DND-41 (cell line): ENCODE results near the gene VSX1.

Experiments used
- ATAC-seq: fragments of 200-7000 bp; cut with Tn5 transposase; 3 replicates; pipeline ENCODE4 v1.9.1; 2021; ENCODE audit warnings: low read depth; ENCODE audit not compliant: insufficient read depth
- DNase-seq: peaks from one replicate; pipeline ENCODE4 v3.0.0-alpha.2; 2020
- H2AFZ ChIP-seq: 2 replicates; pipeline ENCODE4 v1.6.0; 2012; ENCODE audit warnings: low read depth, low read length
- H3K27ac ChIP-seq: 2 replicates; pipeline ENCODE4 v1.5.1; 2012; ENCODE audit warnings: low read length, inconsistent platforms
- H3K27me3 ChIP-seq: fragments of 200-600 bp; sonication (generic); 2 replicates; pipeline ENCODE4 v1.6.0; 2012; ENCODE audit warnings: low read length, mild to moderate bottlenecking, inconsistent platforms; ENCODE audit not compliant: insufficient read depth, poor library complexity
- H3K36me3 ChIP-seq: 2 replicates; pipeline ENCODE4 v1.5.1; 2012; ENCODE audit warnings: low read length, inconsistent platforms; ENCODE audit not compliant: insufficient read depth
- H3K4me1 ChIP-seq: 2 replicates; pipeline ENCODE4 v1.5.1; 2012; ENCODE audit warnings: mild to moderate bottlenecking, low read length; ENCODE audit not compliant: insufficient read depth
- H3K4me2 ChIP-seq: 2 replicates; pipeline ENCODE4 v1.6.0; 2012; ENCODE audit warnings: mild to moderate bottlenecking, moderate library complexity, low read length, inconsistent platforms; ENCODE audit not compliant: insufficient read depth
- H3K4me3 ChIP-seq, 2 experiments: fragments of 200-600 bp in 1 of 2; shearing (Covaris generic) in 1 of 2; 2 replicates each; pipeline ENCODE4 v1.5.1; 2012 to 2016; ENCODE audit warnings: inconsistent platforms in 2 of 2, low read length in 2 of 2, mild to moderate bottlenecking in 2 of 2, low read depth in 1 of 2, moderate library complexity in 1 of 2
- H3K79me2 ChIP-seq: 2 replicates; pipeline ENCODE4 v1.6.0; 2012; ENCODE audit warnings: low read length, inconsistent platforms; ENCODE audit not compliant: insufficient read depth
- H3K9ac ChIP-seq: 2 replicates; pipeline ENCODE4 v1.6.0; 2012; ENCODE audit warnings: low read depth, mild to moderate bottlenecking, inconsistent platforms, low read length, moderate library complexity
- H3K9me3 ChIP-seq: 2 replicates; pipeline ENCODE4 v1.5.1; 2012; ENCODE audit warnings: low read length, moderate library complexity, mild to moderate bottlenecking, inconsistent platforms; ENCODE audit not compliant: insufficient read depth, severe bottlenecking
- H4K20me1 ChIP-seq: 2 replicates; pipeline ENCODE4 v1.6.0; 2012; ENCODE audit warnings: low read length; ENCODE audit not compliant: insufficient read depth
- CTCF ChIP-seq: IDR thresholded peaks from 2 replicates; pipeline ENCODE4 v1.5.1; 2012; ENCODE audit warnings: borderline replicate concordance, low read length, moderate library complexity, mild to moderate bottlenecking; ENCODE audit not compliant: poor library complexity, severe bottlenecking; ENCODE audit errors: extremely low read depth
- EZH2 ChIP-seq: IDR thresholded peaks from 3 replicates; pipeline ENCODE4 v1.6.1; 2012; ENCODE audit warnings: borderline replicate concordance, low read depth, mild to moderate bottlenecking, moderate library complexity, low read length, inconsistent platforms; ENCODE audit not compliant: severe bottlenecking

Gene VSX1

GRCh38 chr20:25058847-25059810, 22.8 kb downstream of the VSX1 start:
- Histone ChIP-seq H3K4me2 (peak overlapping the region; percentile 94), H3K79me2 (peaks cover 37% of the 10 kb centered on the region), H3K9ac (peak overlapping the region; percentile 72), H3K4me3 (peak overlapping the region; percentile 38 to 81; a peak in 3 of 4 replicates), H2AFZ (peak overlapping the region; percentile 74), H3K36me3 (peaks cover 18% of the 10 kb centered on the region), H3K27me3 (no peaks in the 10 kb centered on the region), H3K9me3 (no peaks in the 10 kb centered on the region), H3K4me1 (peaks cover 48% of the 10 kb centered on the region), H4K20me1 (peaks cover 26% of the 10 kb centered on the region), H3K27ac (peak overlapping the region; percentile 93)
- TF ChIP-seq EZH2 = no peak
- TF ChIP-seq CTCF = peak; percentile 40
- ATAC-seq (peak; percentile 22; the same call in 2 of the 3 replicates), DNase-seq (peak; percentile 67)

- Histone ChIP-seq H2AFZ (peak within 1 kb of the TSS; percentile 74), H3K4me2 (peak within 1 kb of the TSS; percentile 94), H3K4me3 (peak within 1 kb of the TSS; percentile 38 to 81; a peak in 3 of 4 replicates), H3K9ac (peak within 1 kb of the TSS; percentile 72), H3K9me3 (no peaks in the 10 kb centered on the region), H3K4me1 (peaks cover 55% of the 10 kb centered on the region), H4K20me1 (peaks cover 33% of the 10 kb centered on the region), H3K27ac (peak within 1 kb of the TSS; percentile 93), H3K36me3 (peaks cover 20% of the 10 kb centered on the region), H3K27me3 (no peaks in the 10 kb centered on the region), H3K79me2 (peaks cover 46% of the 10 kb centered on the region)
- DNase-seq (peak; percentile 93), ATAC-seq (peak; percentile 83)
- TF ChIP-seq EZH2 = no peak
- TF ChIP-seq CTCF = no peak
These were observed 23.7 kb downstream of the VSX1 start, which contains the start of gene ACSS1 for GRCh38 chr20:25058051-25058846. Gene ACSS1 (minus strand): TSS chr20:25058139. CDS start chr20:25058102, 37 bp downstream.

- TF ChIP-seq EZH2 (no peak), CTCF (peak; percentile 15)
- Histone ChIP-seq H3K4me3 (peak overlapping the region; percentile 38 to 81; a peak in 3 of 4 replicates), H3K36me3 (peaks cover 23% of the 10 kb centered on the region), H3K27ac (peak overlapping the region; percentile 93), H3K79me2 (peaks cover 54% of the 10 kb centered on the region), H4K20me1 (peaks cover 36% of the 10 kb centered on the region), H2AFZ (peak overlapping the region; percentile 74), H3K9ac (peak overlapping the region; percentile 72), H3K4me1 (peaks cover 55% of the 10 kb centered on the region), H3K27me3 (no peaks in the 10 kb centered on the region), H3K4me2 (peak overlapping the region; percentile 94), H3K9me3 (no peaks in the 10 kb centered on the region)
- ATAC-seq (peak; percentile 47), DNase-seq (peak; percentile 76)
These were observed 24.5 kb downstream of the VSX1 start for GRCh38 chr20:25057234-25058050.
